Liver (tissue), 9 donors: ENCODE results near the gene GAL3ST3. TPM values are rescaled to one million over a fixed set of nuclear protein-coding genes. Genes with fewer than 3 reads are reported as not detected.

Source experiments
- DNase-seq: peaks from one replicate; pipeline ENCODE4 v3.0.0-alpha.2; 2017; ENCODE audit warnings: low spot score
- H3K27ac ChIP-seq, 2 donors: one replicate each; pipeline ENCODE4 v1.7.0; 2013; ENCODE audit warnings: inconsistent platforms in 2 of 2, low read length in 2 of 2, control low read depth in 1 of 2, low read depth in 1 of 2, mild to moderate bottlenecking in 1 of 2
- H3K27me3 ChIP-seq, 4 donors: one replicate each; pipeline versions ENCODE4 v1.6.1 to v1.7.0; 2013; ENCODE audit warnings: low read length in 3 of 4, inconsistent platforms in 1 of 4, mild to moderate bottlenecking in 1 of 4, moderate library complexity in 1 of 4; ENCODE audit not compliant: control insufficient read depth in 4 of 4, insufficient read depth in 4 of 4
- H3K36me3 ChIP-seq, 4 donors: one replicate each; pipeline versions ENCODE4 v1.6.1 to v1.7.0; 2013; ENCODE audit warnings: low read length in 3 of 4, mild to moderate bottlenecking in 3 of 4, low read depth in 1 of 4, moderate library complexity in 1 of 4; ENCODE audit not compliant: control insufficient read depth in 4 of 4, insufficient read depth in 3 of 4
- H3K4me1 ChIP-seq, 4 donors: one replicate each; pipeline versions ENCODE4 v1.6.1 to v1.7.0; 2013; ENCODE audit warnings: low read length in 3 of 4, mild to moderate bottlenecking in 3 of 4, moderate library complexity in 1 of 4; ENCODE audit not compliant: control insufficient read depth in 4 of 4, insufficient read depth in 4 of 4
- H3K4me3 ChIP-seq, 3 donors: one replicate each; pipeline versions ENCODE4 v1.6.1 to v1.7.0; 2013; ENCODE audit warnings: low read length in 3 of 3, control low read depth in 1 of 3, low read depth in 1 of 3, mild to moderate bottlenecking in 1 of 3
- H3K9ac ChIP-seq, 2 donors: one replicate each; pipeline ENCODE4 v1.7.0; 2013; ENCODE audit warnings: low read length in 2 of 2, mild to moderate bottlenecking in 2 of 2, moderate library complexity in 2 of 2, control low read depth in 1 of 2, low read depth in 1 of 2
- H3K9me3 ChIP-seq, 4 donors: one replicate each; pipeline versions ENCODE4 v1.6.1 to v1.7.0; 2013; ENCODE audit warnings: low read length in 3 of 4; ENCODE audit not compliant: control insufficient read depth in 4 of 4
- CTCF ChIP-seq: fragments of 150-350 bp; IDR thresholded peaks from 2 replicates; pipeline ENCODE4 v1.5.1; 2017; ENCODE audit warnings: improper control_type of control experiment, low read depth, low read length; ENCODE audit not compliant: missing input control
- EGR1 ChIP-seq, 2 donors: IDR thresholded peaks; 2 replicates each; pipeline ENCODE4 v1.6.1; 2016 to 2018; ENCODE audit warnings: antibody characterized with exemption in 2 of 2, low read depth in 2 of 2
- FOXA1 ChIP-seq: IDR thresholded peaks from 2 replicates; pipeline ENCODE4 v1.6.1; 2016; ENCODE audit warnings: antibody characterized with exemption
- FOXA2 ChIP-seq: IDR thresholded peaks from 2 replicates; pipeline ENCODE4 v1.6.1; 2016; ENCODE audit warnings: antibody characterized with exemption
- GABPA ChIP-seq, 2 donors: IDR thresholded peaks in 1 of 2; conservative IDR thresholded peaks in 1 of 2; 2 replicates each; pipeline ENCODE4 v1.6.1; 2016; ENCODE audit warnings: antibody characterized with exemption in 2 of 2, mild to moderate bottlenecking in 1 of 2, moderate library complexity in 1 of 2
- HNF4A ChIP-seq, 2 donors: conservative IDR thresholded peaks; 2 replicates each; pipeline ENCODE4 v1.6.1; 2016; ENCODE audit warnings: antibody characterized with exemption in 2 of 2, mild to moderate bottlenecking in 2 of 2
- HNF4G ChIP-seq: IDR thresholded peaks from 2 replicates; pipeline ENCODE4 v1.6.1; 2016; ENCODE audit warnings: antibody characterized with exemption
- JUND ChIP-seq, 2 donors: IDR thresholded peaks; 2 replicates each; pipeline ENCODE4 v1.6.1; 2016; ENCODE audit warnings: antibody characterized with exemption in 2 of 2
- MAX ChIP-seq: IDR thresholded peaks from 2 replicates; pipeline ENCODE4 v1.6.1; 2016; ENCODE audit warnings: antibody characterized with exemption
- NR2F2 ChIP-seq: IDR thresholded peaks from 2 replicates; pipeline ENCODE4 v1.6.1; 2016; ENCODE audit warnings: antibody characterized with exemption
- RAD21 ChIP-seq, 2 donors: IDR thresholded peaks; 2 replicates each; pipeline ENCODE4 v1.6.1; 2016; ENCODE audit warnings: antibody characterized with exemption in 2 of 2, mild to moderate bottlenecking in 2 of 2
- REST ChIP-seq: IDR thresholded peaks from 2 replicates; pipeline ENCODE4 v1.6.1; 2016; ENCODE audit warnings: antibody characterized with exemption, mild to moderate bottlenecking
- RXRA ChIP-seq, 2 donors: IDR thresholded peaks; 2 replicates each; pipeline ENCODE4 v1.6.1; 2017 to 2018; ENCODE audit warnings: antibody characterized with exemption in 2 of 2, mild to moderate bottlenecking in 1 of 2
- SP1 ChIP-seq: IDR thresholded peaks from 2 replicates; pipeline ENCODE4 v1.6.1; 2018; ENCODE audit warnings: antibody characterized with exemption, mild to moderate bottlenecking
- TAF1 ChIP-seq: conservative IDR thresholded peaks from 2 replicates; pipeline ENCODE4 v1.6.1; 2016; ENCODE audit warnings: antibody characterized with exemption, mild to moderate bottlenecking
- YY1 ChIP-seq: IDR thresholded peaks from 2 replicates; pipeline ENCODE4 v1.6.1; 2016; ENCODE audit warnings: antibody characterized with exemption, mild to moderate bottlenecking
- ZBTB33 ChIP-seq: IDR thresholded peaks from 2 replicates; pipeline ENCODE4 v1.6.1; 2016; ENCODE audit warnings: antibody characterized with exemption
- WGBS: extraction: QIAGEN DNeasy Blood & Tissue Kit; methylation state at CpG from one replicate; pipeline ENCODE4 v1.1.7; 2013; 5-methylcytosine and 5-hydroxymethylcytosine counted together
- polyA plus RNA-seq, 2 donors: library from polyadenylated mRNA; stranded (reverse) in 1 of 2; unstranded in 1 of 2; fragments of 200-250 nt in 1 of 2; fragments of >200 nt in 1 of 2; fragmentation: Nextera tagmentation in 1 of 2; extraction: Ambion mirVana in 1 of 2; gene quantifications; one replicate each; pipeline versions ENCODE4 v1.2.1 to v1.2.3, GENCODE V29; 2013 to 2015
- total RNA-seq, 2 donors: library from RNA; depleted of rRNA; stranded (reverse); fragments of >200 nt; gene quantifications; one replicate each; pipeline ENCODE4 v1.2.3, GENCODE V29; 2014
- TF ChIP-seq, protein P1 (sequence below): IDR thresholded peaks from 2 replicates; pipeline ENCODE4 v1.6.1; 2016; ENCODE audit warnings: antibody characterized with exemption
- donor health status: healthy.
- donor health status: healthy.
- donor health status: healthy.
- donor health status: healthy.
- donor health status: healthy.

GAL3ST3 gene
- total and polyA plus RNA-seq, 4 donors = not detected

DNA sequence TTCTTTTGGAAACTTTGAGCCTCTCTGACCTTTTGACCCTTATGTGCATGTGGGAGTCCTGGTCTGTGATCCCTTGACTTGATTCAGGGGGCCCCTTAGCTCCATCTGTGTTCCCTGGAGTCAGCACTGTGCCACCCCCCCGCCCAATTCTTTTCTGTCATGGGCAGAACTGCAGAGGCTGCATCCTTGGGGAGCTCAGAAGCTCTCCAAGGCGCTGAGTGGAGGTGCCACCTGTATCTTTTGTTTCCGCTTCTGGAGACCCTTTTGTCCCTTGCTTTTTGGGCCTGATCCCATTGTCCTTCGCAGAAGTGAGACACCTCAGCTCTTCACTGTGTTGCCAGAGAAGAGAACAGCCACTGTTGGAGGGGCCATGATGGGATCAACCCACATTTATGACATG, 18.7 kb upstream of the GAL3ST3 start:
- 98% methylated on average over 4 of the region's 4 CpGs for WGBS
- peaks cover 5 to 40% (median 30%) of the 10 kb centered on the region in 4 donors for H3K4me1 ChIP-seq
- peaks cover 10 to 51% (median 34%) of the 10 kb centered on the region in 4 donors for H3K36me3 ChIP-seq
- no peak overlapping the region for H3K27ac ChIP-seq
- H3K4me3 ChIP-seq = no peak overlapping the region
- H3K9ac ChIP-seq = no peak overlapping the region
- no peaks in the 10 kb centered on the region for H3K9me3 ChIP-seq
- no peaks in the 10 kb centered on the region for H3K27me3 ChIP-seq
- no peak for DNase-seq
- TF ChIP-seq RAD21 (IDR thresholded peaks at IDR 0.05) = no peak
- no peak for TF ChIP-seq JUND (IDR thresholded peaks at IDR 0.05)
- no peak for TF ChIP-seq REST
- no peak for TF ChIP-seq FOXA2
- no peak for TF ChIP-seq SP1
- TF ChIP-seq EGR1 (IDR thresholded peaks at IDR 0.05; ENCODE audit: low read depth in 2 of 2) = no peak
- TF ChIP-seq HNF4G = no peak
- no peak for TF ChIP-seq HNF4A (conservative IDR thresholded peaks at IDR 0.05)
- TF ChIP-seq ZBTB33 = no peak
- no peak for TF ChIP-seq NR2F2
- no peak for TF ChIP-seq YY1
- no peak for TF ChIP-seq RXRA (IDR thresholded peaks at IDR 0.05)
- no peak for TF ChIP-seq CTCF
- TF ChIP-seq, protein P1, sequence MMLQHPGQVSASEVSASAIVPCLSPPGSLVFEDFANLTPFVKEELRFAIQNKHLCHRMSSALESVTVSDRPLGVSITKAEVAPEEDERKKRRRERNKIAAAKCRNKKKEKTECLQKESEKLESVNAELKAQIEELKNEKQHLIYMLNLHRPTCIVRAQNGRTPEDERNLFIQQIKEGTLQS = no peak
- TF ChIP-seq FOXA1 = no peak
- no peak for TF ChIP-seq TAF1
- TF ChIP-seq MAX = no peak
- no peak for TF ChIP-seq GABPA (IDR thresholded peaks at IDR 0.05 in 1 of 2, conservative IDR thresholded peaks at IDR 0.05 in 1 of 2)
